ENCODE measurements around the gene HOXD8. TPM values are rescaled to one million over a fixed set of nuclear protein-coding genes. Genes with fewer than 3 reads are reported as not detected.

The HOXD8 gene
- polyA plus RNA-seq, 1 donor from 2014 or later = not detected

DNA sequence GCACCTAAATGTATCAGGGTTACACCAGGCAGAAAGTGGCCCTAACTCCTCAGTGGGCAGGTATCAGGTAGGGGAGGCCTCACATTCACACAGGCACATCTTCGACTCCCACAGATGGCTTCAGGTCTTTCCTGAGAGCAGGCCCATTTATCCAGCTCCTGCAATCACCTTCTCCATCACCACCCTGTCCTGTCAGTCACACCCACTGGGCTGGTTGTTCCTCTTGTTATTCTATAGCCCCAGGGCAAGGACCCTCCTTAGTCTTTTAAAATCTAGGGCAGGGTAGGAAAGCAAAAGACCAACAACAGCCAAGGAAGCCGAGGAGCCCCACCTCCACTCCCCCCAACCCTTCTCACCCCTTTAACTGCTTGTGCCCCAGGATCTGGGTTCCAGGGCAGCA lies 12.8 kb downstream of the HOXD8 start:
- Mint-ChIP-seq H3K36me3 (peaks cover 7% of the 10 kb centered on the region), H3K27me3 (peaks cover 53% of the 10 kb centered on the region), H3K4me1 (peaks cover 12 to 13% (median 12%) of the 10 kb centered on the region in 3 donors), H3K9me3 (peaks cover 0 to 14% (median 5%) of the 10 kb centered on the region in 3 donors), H3K4me3 (no peak overlapping the region), H3K27ac (peak overlapping the region in 1 of 3 donors; percentile 16)

DNA sequence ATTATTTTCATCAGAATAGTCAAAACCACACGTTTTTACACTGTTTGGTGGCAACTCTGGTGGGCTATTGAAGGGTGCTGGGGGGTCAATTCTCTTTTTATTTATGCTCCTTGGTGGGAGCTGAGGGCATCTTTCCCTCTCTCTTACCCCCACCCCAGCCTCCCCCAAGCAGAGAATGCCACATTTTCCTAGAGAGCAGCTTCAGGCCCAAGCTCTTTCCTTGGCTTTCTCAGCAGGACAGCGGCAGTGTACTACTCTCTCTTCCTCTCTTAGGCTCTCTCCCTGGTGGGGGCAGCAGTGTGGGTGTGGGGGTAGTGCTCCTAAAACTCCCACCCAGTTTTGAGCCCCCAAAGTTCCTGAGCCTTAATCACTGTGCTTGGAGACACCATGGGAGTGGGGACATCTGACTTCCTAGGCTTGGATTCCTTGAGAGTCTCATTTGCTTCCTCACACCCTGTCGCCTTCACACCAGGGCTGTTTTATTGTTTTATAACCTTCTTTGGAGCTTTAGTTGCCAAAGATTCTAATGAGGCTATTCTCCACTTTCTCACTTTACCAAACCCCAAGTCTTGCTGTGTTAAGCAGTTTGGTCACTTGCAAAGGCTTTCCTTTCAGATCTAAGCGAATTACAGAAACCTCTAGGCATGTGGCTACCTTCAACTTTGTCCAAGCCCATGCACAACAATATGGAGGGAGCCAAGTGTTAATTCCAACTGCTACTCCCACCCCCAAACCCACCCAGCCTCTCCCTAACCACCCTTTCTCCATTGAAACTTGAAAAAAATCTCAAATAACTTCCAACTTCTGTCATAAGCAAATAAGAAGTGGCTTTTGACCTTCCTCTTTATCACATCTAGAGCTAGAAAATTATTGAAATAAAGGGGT lies 15.8 kb downstream of the HOXD8 start:
- peaks cover 0 to 7% (median 0%) of the 10 kb centered on the region in 3 donors for H3K9me3 Mint-ChIP-seq
- H3K36me3 Mint-ChIP-seq = peaks cover 6% of the 10 kb centered on the region
- no peak overlapping the region for H3K27ac Mint-ChIP-seq
- peaks cover 0 to 7% (median 6%) of the 10 kb centered on the region in 3 donors for H3K4me1 Mint-ChIP-seq
- H3K27me3 Mint-ChIP-seq = peaks cover 58% of the 10 kb centered on the region
- no peak overlapping the region for H3K4me3 Mint-ChIP-seq

DNA sequence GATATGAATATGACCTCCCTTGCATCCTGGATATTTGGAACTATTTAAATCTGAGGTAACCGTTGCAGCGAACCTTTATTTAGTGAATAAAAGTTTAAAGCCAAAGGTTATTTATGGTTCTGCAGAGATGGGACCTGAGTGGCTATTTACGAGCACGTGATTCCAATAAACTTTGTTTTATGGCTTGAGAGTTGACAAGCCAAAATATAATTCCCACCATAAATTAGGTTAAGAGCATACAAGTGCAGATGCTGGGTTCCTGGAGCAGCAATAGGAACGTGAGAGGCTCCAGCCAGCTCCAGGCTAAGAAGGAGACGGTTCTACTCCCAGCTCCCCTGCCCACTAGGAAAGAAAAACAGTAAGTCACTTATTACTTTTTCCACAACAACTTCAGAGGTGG lies 16.6 kb downstream of the HOXD8 start:
- Mint-ChIP-seq H3K36me3 (peaks cover 5% of the 10 kb centered on the region), H3K27ac (peak overlapping the region in 1 of 3 donors; percentile 76), H3K9me3 (peaks cover 0 to 7% (median 0%) of the 10 kb centered on the region in 3 donors), H3K4me1 (peaks cover 0 to 4% (median 4%) of the 10 kb centered on the region in 3 donors), H3K4me3 (no peak overlapping the region), H3K27me3 (peaks cover 63% of the 10 kb centered on the region)

DNA sequence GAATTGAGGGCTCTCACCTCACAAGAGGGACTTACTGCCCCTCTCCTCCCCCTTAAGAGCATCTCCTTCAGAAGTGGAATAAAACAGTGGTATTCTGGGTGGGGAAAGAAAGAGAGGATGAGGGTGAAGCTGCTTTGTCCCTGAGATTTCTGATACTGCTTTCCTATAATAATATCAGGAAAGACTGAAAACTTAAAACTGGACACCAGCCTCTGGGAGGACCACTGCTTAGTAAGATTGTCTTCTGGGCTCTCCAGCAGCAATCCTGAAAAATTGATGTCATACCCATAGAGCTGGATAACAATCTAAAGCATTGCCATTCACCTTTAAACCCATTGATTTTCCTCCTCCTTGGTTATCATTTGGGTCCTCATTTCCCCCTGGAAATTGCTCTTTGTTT lies 17.1 kb downstream of the HOXD8 start:
- peaks cover 3% of the 10 kb centered on the region for H3K36me3 Mint-ChIP-seq
- peaks cover 64% of the 10 kb centered on the region for H3K27me3 Mint-ChIP-seq
- peaks cover 0 to 5% (median 0%) of the 10 kb centered on the region in 3 donors for H3K9me3 Mint-ChIP-seq
- no peak overlapping the region for H3K4me3 Mint-ChIP-seq
- H3K4me1 Mint-ChIP-seq = peaks cover 0 to 2% (median 0%) of the 10 kb centered on the region in 3 donors
- peak overlapping the region in 2 of 3 donors; percentile 16 to 76 for H3K27ac Mint-ChIP-seq

DNA sequence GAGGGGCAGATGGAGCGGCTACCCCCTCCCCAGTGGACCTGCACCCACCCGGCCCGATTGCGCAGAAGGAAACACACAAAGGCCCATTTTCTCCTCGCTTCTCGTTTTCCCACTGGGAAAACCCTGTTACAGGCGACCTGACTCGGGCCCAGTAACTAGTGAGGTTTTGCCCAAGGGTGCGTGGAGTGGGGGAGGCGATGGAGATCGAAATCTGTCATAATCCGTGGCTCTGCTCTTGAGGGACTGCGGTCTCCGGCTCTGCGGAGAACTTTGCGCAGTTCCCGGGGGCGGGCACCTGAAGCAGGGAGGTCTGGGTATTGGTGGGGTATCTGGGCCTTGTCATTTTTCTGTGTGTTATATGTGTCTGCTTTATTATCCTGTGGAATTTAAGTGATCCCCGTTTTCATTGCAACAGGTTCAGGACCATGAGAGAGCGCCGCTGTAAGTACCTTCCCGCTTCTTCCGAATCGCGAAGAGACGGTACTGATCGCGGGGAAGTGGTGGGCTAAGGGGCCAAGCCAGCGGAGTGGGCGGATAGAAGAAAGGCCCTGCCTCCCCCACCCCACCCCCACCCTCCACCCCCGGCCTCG lies 17.8 kb downstream of the HOXD8 start:
- peak overlapping the region in 1 of 3 donors; percentile 16 for H3K27ac Mint-ChIP-seq
- peaks cover 0 to 3% (median 0%) of the 10 kb centered on the region in 3 donors for H3K9me3 Mint-ChIP-seq
- no peak overlapping the region for H3K4me3 Mint-ChIP-seq
- H3K36me3 Mint-ChIP-seq = peaks cover 3% of the 10 kb centered on the region
- H3K4me1 Mint-ChIP-seq = peaks cover 0 to 2% (median 0%) of the 10 kb centered on the region in 3 donors
- peaks cover 65% of the 10 kb centered on the region for H3K27me3 Mint-ChIP-seq

DNA sequence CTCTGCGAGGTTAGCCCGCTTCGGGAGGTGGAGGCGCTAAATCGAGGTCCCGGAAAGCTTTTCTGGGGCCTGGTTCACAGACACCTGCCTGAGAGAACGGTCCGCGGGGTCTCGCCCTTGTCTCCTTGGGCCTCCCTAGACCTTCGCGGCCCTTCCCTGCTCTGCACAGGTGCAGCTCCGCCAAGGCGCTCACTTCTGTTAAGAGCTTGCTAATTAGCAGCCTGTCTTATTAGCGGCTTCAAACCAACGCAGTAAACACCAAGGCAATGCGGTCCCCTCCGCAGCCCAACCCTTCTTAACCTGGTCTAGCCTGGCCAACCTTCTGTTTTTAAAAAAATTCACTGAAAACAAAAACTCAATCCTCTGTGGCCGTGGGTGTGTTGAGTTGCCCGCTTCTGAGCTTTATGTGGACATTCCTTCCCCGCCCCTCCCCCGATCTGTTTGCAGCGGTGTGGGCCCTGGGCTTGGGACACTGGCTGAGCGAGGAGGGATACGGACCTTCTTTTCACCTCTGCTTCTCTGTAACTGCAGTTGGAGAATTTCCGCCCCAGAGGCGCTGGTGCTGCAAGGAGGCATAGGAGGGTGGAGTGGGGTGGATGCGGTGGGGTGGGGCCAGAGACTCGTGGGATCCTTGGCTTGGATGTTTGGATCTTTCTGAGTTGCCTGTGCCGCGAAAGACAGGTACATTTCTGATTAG lies 18.4 kb downstream of the HOXD8 start:
- Mint-ChIP-seq H3K4me1 (peaks cover 0 to 2% (median 0%) of the 10 kb centered on the region in 3 donors), H3K9me3 (peaks cover 0 to 3% (median 0%) of the 10 kb centered on the region in 3 donors), H3K27me3 (peaks cover 70% of the 10 kb centered on the region), H3K36me3 (peaks cover 3% of the 10 kb centered on the region), H3K27ac (no peak overlapping the region), H3K4me3 (no peak overlapping the region)

DNA sequence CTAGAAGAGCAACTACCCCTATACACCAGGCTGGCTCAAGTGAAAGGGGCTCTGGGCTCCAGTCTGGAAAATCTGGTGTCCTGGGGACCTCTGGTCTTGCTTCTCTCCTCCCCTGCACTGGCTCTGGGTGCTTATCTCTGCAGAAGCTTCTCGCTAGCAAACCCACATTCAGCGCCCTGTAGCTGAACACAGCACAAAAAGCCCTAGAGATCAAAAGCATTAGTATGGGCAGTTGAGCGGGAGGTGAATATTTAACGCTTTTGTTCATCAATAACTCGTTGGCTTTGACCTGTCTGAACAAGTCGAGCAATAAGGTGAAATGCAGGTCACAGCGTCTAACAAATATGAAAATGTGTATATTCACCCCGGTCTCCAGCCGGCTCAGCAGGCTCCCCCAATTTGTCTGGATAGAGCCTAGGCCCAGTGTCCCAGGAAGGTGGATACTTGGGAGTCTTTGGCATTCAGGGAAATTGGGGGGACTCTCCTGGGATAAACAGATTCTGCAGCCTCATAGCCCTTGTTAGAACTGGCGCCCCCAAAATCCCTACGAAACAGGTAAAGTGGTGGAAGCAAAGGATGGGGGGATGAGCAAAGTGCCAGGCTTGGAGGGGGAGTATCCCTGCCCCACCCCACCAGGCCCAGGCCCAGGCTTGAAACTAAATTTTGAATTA lies 19.4 kb downstream of the HOXD8 start:
- Mint-ChIP-seq H3K4me1 (peaks cover 0 to 2% (median 0%) of the 10 kb centered on the region in 3 donors), H3K9me3 (peaks cover 0 to 3% (median 0%) of the 10 kb centered on the region in 3 donors), H3K27me3 (peaks cover 66% of the 10 kb centered on the region), H3K4me3 (peak overlapping the region in 1 of 4 donors; percentile 51), H3K27ac (no peak overlapping the region), H3K36me3 (peaks cover 3% of the 10 kb centered on the region)

DNA sequence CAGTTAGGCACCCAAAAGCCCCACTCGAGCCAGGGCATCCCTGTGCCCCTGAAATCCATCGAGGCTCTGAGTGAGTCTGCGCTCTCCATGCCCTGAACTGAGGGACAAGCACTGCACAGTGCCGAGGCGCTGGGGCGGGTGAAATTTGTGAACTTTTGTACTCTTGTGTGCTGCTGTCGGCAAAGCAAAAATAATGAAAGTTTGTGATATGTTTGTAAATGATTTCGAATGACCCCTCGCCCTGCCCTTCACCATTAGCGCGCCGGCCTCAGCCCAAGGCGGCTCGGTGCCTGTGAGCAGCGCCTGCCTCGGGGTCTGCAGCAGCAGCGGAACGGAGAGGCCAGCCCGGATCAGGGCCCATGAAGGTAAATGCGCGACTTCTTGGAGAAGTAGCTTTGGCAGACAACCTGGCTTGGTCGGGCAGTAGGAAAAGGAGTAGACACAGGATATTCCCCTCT lies 20.0 kb downstream of the HOXD8 start:
- peak overlapping the region in 1 of 4 donors; percentile 35 for H3K4me3 Mint-ChIP-seq
- no peaks in the 10 kb centered on the region for H3K9me3 Mint-ChIP-seq
- H3K27me3 Mint-ChIP-seq = peaks cover 65% of the 10 kb centered on the region
- H3K4me1 Mint-ChIP-seq = peaks cover 0 to 2% (median 0%) of the 10 kb centered on the region in 3 donors
- H3K27ac Mint-ChIP-seq = no peak overlapping the region
- no peaks in the 10 kb centered on the region for H3K36me3 Mint-ChIP-seq

DNA sequence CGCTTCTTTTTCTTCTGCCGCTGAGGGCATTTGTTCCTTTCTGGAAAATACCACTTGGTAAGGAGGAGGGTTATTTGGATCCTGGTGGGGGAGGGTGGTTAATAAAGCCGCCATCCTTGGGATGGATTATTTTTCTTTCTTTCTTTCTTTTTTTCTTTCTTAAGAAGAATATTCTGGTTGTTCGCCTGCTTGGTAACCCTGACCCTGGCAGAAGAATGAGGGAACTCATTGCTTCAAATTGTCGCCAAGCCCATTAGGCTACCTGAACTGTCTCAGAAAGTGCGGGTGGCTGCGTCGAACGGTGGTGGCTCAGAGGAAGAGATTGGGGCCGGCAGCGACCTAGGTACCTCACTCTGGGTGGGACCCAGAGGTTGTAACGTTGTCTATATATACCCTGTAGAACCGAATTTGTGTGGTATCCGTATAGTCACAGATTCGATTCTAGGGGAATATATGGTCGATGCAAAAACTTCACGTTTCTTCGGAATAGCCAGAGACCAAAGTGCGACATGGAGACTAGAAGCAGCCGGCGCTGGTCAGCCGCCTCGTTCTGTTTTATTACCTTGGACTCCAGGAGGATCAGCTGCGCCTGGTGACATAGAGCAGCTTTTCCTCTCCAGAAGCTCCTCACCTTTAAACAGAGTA lies 20.6 kb downstream of the HOXD8 start:
- peaks cover 0 to 2% (median 0%) of the 10 kb centered on the region in 3 donors for H3K4me1 Mint-ChIP-seq
- H3K4me3 Mint-ChIP-seq = peak overlapping the region in 1 of 4 donors; percentile 35
- H3K27me3 Mint-ChIP-seq = peaks cover 60% of the 10 kb centered on the region
- H3K27ac Mint-ChIP-seq = peak overlapping the region; percentile 34 to 89 (median 48)
- H3K9me3 Mint-ChIP-seq = no peaks in the 10 kb centered on the region
- no peaks in the 10 kb centered on the region for H3K36me3 Mint-ChIP-seq

DNA sequence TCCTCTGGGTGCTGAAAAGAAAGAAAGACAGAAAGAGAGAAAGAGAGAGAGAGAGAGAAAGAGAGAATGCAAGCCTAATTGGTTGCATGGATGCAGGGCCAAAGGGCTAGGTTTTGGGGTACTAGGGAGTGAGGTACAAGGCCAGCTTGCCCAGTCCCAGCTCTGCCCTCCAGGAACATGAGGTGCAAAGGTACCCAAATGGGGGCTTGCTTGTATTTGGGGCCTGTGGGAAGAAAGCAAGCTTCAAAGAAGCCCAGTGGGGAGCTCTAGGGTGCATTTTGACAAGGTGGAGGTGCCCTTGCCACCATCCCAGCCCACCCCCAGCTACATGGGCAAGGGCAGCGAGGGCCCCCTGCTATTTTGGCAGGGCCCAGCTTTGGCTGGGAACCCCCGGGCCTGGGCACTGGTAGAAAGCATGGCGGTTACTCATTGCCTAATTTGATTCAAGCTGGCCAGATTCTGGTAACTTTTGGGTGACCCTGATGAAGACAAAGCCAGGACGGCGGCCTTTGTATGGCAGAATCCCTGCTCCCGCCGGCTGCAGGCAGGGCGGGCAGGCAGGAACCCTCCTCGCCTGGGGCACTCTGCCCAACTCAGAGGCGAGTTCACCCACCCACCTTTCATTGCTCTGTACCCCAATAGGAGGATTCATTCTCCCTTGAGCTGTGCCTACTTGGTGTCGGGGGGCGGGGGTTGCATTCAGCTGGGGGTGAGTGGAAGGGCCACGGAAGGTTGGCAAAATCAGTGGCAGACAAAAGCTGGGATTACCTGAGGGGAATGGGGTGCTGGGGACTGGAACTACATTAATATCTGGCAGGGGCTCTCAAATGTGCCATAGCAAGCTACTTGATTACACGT lies 21.3 kb downstream of the HOXD8 start:
- no peaks in the 10 kb centered on the region for H3K4me1 Mint-ChIP-seq
- H3K9me3 Mint-ChIP-seq = no peaks in the 10 kb centered on the region
- peak overlapping the region in 1 of 4 donors; percentile 49 for H3K4me3 Mint-ChIP-seq
- peak overlapping the region in 2 of 3 donors; percentile 60 to 89 for H3K27ac Mint-ChIP-seq
- no peaks in the 10 kb centered on the region for H3K36me3 Mint-ChIP-seq
- H3K27me3 Mint-ChIP-seq = peaks cover 62% of the 10 kb centered on the region

DNA sequence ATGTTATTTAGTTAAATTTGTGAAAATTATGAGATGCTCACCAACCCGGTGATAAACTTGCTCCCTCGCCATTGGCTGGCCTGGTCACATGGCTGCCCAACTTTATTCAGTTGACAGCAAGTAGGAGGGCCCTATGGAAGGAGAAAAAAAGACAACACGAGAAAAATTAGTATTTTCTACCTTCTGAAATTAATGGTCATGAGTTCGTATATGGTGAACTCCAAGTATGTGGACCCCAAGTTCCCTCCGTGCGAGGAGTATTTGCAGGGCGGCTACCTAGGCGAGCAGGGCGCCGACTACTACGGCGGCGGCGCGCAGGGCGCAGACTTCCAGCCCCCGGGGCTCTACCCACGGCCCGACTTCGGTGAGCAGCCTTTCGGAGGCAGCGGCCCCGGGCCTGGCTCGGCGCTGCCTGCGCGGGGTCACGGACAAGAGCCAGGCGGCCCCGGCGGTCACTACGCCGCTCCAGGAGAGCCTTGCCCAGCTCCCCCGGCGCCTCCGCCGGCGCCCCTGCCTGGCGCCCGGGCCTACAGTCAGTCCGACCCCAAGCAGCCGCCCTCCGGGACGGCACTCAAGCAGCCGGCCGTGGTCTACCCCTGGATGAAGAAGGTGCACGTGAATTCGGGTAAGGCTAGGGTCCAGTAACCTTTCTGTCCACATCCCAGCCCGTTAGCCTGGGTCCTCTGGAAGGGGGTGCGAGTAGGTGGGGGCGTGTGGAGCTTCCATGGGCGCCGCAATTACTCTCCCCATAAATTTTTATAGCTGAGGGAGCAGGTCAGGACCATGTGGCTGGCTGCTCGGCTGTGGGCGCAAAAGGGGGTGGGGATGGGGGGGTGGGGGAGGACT lies 22.2 kb downstream of the HOXD8 start, which contains the start of gene HOXD4:
TSS of gene HOXD4 (plus strand) at position 109 of the 846 bp plus-strand sequence. CDS start at position 193, 84 bp downstream.
- peak within 1 kb of the TSS in 1 of 4 donors; percentile 49 for H3K4me3 Mint-ChIP-seq
- no peaks in the 10 kb centered on the region for H3K36me3 Mint-ChIP-seq
- H3K27ac Mint-ChIP-seq = peak within 1 kb of the TSS in 2 of 3 donors; percentile 60 to 89
- peaks cover 63% of the 10 kb centered on the region for H3K27me3 Mint-ChIP-seq
- H3K9me3 Mint-ChIP-seq = no peaks in the 10 kb centered on the region
- no peaks in the 10 kb centered on the region for H3K4me1 Mint-ChIP-seq

DNA sequence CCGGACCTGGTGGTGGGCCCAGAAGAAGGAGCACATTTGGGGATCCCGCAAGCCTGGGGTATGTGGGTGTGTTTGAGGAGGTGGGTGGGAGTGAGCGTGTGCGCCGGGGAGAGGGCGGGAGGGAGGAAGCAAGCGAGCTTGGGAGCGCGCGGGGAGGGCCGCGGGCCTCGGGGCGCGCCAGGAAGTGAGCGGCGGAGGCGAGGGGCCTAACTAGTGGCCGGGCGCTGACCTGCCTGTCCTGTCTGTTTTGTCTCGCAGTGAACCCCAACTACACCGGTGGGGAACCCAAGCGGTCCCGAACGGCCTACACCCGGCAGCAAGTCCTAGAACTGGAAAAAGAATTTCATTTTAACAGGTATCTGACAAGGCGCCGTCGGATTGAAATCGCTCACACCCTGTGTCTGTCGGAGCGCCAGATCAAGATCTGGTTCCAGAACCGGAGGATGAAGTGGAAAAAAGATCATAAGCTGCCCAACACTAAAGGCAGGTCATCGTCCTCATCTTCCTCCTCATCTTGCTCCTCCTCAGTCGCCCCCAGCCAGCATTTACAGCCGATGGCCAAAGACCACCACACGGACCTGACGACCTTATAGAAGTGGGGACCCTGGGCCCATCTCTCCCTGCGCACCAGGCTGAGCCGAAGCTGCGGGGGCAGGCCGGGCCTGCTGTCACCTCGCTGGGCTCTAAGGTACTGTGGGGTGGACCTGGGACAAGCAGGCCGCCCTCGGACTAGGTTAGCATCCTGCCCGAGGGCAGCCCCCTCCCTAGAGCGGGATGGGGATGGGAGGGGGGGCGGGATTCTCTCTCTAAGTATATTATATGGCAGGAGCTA lies 23.1 kb downstream of the HOXD8 start:
- Mint-ChIP-seq H3K27ac (no peak overlapping the region), H3K27me3 (peaks cover 57% of the 10 kb centered on the region), H3K4me3 (no peak overlapping the region), H3K4me1 (no peaks in the 10 kb centered on the region), H3K9me3 (peaks cover 0 to 2% (median 0%) of the 10 kb centered on the region in 3 donors), H3K36me3 (no peaks in the 10 kb centered on the region)
